H1 (cell line): ENCODE data around the gene CACNA1C. TPM values are rescaled to one million over a fixed set of nuclear protein-coding genes. Genes with fewer than 3 reads are reported as not detected.

Experiments
- CTCF ChIA-PET: fragments of 300-600 bp; sonication (Branson Sonifier 250); formaldehyde crosslinking; loops from one replicate; lab custom pipeline; 2021; ENCODE audit not compliant: partially characterized antibody; lab: Charles Lee
- POLR2A ChIA-PET: fragments of 300-600 bp; sonication (Branson Sonifier 250); formaldehyde crosslinking; loops from one replicate; lab custom pipeline; 2021; ENCODE audit warnings: inconsistent platforms; ENCODE audit not compliant: partially characterized antibody; lab: Charles Lee
- DNase-seq, 2 experiments: peaks; one replicate each; pipeline versions ENCODE4 v3.0.0 to v3.0.0-alpha.2; 2010 to 2022; ENCODE audit warnings: low spot score in 2 of 2, low read depth in 1 of 2, mixed read lengths in 1 of 2
- FAIRE-seq: peaks from 2 replicates; lab custom pipeline; 2011; peaks lifted over from hg19 to GRCh38; lab: Jason Lieb, UNC
- H2AFZ ChIP-seq: 2 replicates; pipeline ENCODE4 v1.8.1; 2012; ENCODE audit warnings: low read length, inconsistent platforms
- H2AK5ac ChIP-seq: 2 replicates; pipeline ENCODE4 v1.6.1; 2013; ENCODE audit warnings: low read depth, low read length
- H2BK120ac ChIP-seq: replicated peaks from 2 replicates; pipeline ENCODE3; 2013; ENCODE audit warnings: low read depth, low read length, inconsistent platforms
- H2BK12ac ChIP-seq: 2 replicates; pipeline ENCODE4 v1.6.1; 2013; ENCODE audit warnings: low read depth, low read length
- H2BK15ac ChIP-seq: 2 replicates; pipeline ENCODE4 v1.6.1; 2013; ENCODE audit warnings: low read length
- H2BK20ac ChIP-seq: 2 replicates; pipeline ENCODE4 v1.6.1; 2013; ENCODE audit warnings: low read length
- H2BK5ac ChIP-seq: 2 replicates; pipeline ENCODE4 v1.6.1; 2013; ENCODE audit warnings: low read depth, low read length
- H3K14ac ChIP-seq: 2 replicates; pipeline ENCODE4 v1.6.1; 2013; ENCODE audit warnings: inconsistent platforms; ENCODE audit not compliant: insufficient read length
- H3K18ac ChIP-seq: 2 replicates; pipeline ENCODE4 v1.6.1; 2013; ENCODE audit warnings: low read length; ENCODE audit errors: extremely low read depth
- H3K23ac ChIP-seq: 2 replicates; pipeline ENCODE4 v1.6.1; 2013; ENCODE audit warnings: inconsistent platforms; ENCODE audit not compliant: insufficient read length
- H3K23me2 ChIP-seq: 2 replicates; pipeline ENCODE4 v1.6.1; 2013; ENCODE audit warnings: low read depth, low read length
- H3K27ac ChIP-seq: 2 replicates; pipeline ENCODE4 v1.6.1; 2011; ENCODE audit warnings: low read depth, low read length, inconsistent platforms
- H3K27me3 ChIP-seq, 4 experiments: replicated peaks in 1 of 4; 1 replicate in 1 of 4; 2 replicates in 3 of 4; pipeline versions ENCODE4 v1.6.1 to v1.8.1; 2011 to 2013; ENCODE audit warnings: low read length in 3 of 4, mild to moderate bottlenecking in 3 of 4, inconsistent platforms in 2 of 4, mixed read lengths in 2 of 4, moderate library complexity in 1 of 4; ENCODE audit not compliant: control insufficient read depth in 3 of 4, insufficient read depth in 3 of 4; ENCODE audit errors: extremely low read depth in 1 of 4
- H3K36me3 ChIP-seq, 4 experiments: 2 replicates each; pipeline versions ENCODE4 v1.6.1 to v1.8.1; 2011 to 2013; ENCODE audit warnings: mild to moderate bottlenecking in 4 of 4, low read length in 3 of 4, moderate library complexity in 2 of 4, control low read depth in 1 of 4, inconsistent platforms in 1 of 4; ENCODE audit not compliant: insufficient read depth in 4 of 4, control insufficient read depth in 2 of 4
- H3K4ac ChIP-seq: replicated peaks from 2 replicates; pipeline ENCODE3; 2013; ENCODE audit warnings: low read length, low read depth, mixed read lengths, inconsistent platforms; ENCODE audit not compliant: insufficient read length
- H3K4me1 ChIP-seq, 4 experiments: replicated peaks in 1 of 4; 1 replicate in 1 of 4; 2 replicates in 3 of 4; pipeline versions ENCODE4 v1.6.1 to v1.8.1; 2011 to 2013; ENCODE audit warnings: low read length in 3 of 4, inconsistent platforms in 2 of 4, mixed read lengths in 1 of 4; ENCODE audit not compliant: insufficient read depth in 4 of 4, control insufficient read depth in 3 of 4
- H3K4me2 ChIP-seq, 2 experiments: 2 replicates each; pipeline versions ENCODE4 v1.6.1 to v1.8.1; 2011 to 2013; ENCODE audit warnings: low read depth in 2 of 2, low read length in 2 of 2, control low read depth in 1 of 2, inconsistent platforms in 1 of 2, mild to moderate bottlenecking in 1 of 2; ENCODE audit not compliant: insufficient read depth in 1 of 2
- H3K4me3 ChIP-seq, 4 experiments: fragments of 200-600, 300-600 bp in 1 of 4; sonication (generic), shearing (Covaris generic), sonication (Bioruptor Twin) in 1 of 4; 2 replicates each; pipeline versions ENCODE4 v1.5.1 to v1.8.1; 2011 to 2016; ENCODE audit warnings: low read length in 4 of 4, low read depth in 3 of 4, control low read depth in 2 of 4, inconsistent platforms in 2 of 4, mild to moderate bottlenecking in 2 of 4, mixed read lengths in 1 of 4, moderate library complexity in 1 of 4; ENCODE audit not compliant: insufficient read depth in 2 of 4; ENCODE audit errors: extremely low read depth in 1 of 4
- H3K56ac ChIP-seq: replicated peaks from 2 replicates; pipeline ENCODE3; 2013; ENCODE audit warnings: low read depth, mild to moderate bottlenecking, mixed read lengths, low read length, inconsistent platforms; ENCODE audit not compliant: insufficient read length
- H3K79me1 ChIP-seq: 2 replicates; pipeline ENCODE4 v1.6.1; 2013; ENCODE audit warnings: low read depth, low read length, control low read depth
- H3K79me2 ChIP-seq, 2 experiments: 2 replicates each; pipeline versions ENCODE4 v1.6.1 to v1.8.1; 2012 to 2013; ENCODE audit warnings: low read length in 2 of 2, mild to moderate bottlenecking in 2 of 2, inconsistent platforms in 1 of 2; ENCODE audit not compliant: insufficient read depth in 2 of 2, control insufficient read depth in 1 of 2
- H3K9ac ChIP-seq, 4 experiments: replicated peaks in 1 of 4; 1 replicate in 1 of 4; 2 replicates in 3 of 4; pipeline versions ENCODE4 v1.6.1 to v1.8.1; 2011 to 2013; ENCODE audit warnings: low read depth in 3 of 4, low read length in 3 of 4, control low read depth in 2 of 4, mild to moderate bottlenecking in 2 of 4, moderate library complexity in 2 of 4, inconsistent platforms in 1 of 4; ENCODE audit errors: extremely low read depth in 1 of 4
- H3K9me3 ChIP-seq, 2 experiments: 2 replicates each; pipeline versions ENCODE4 v1.6.1 to v1.8.1; 2012 to 2013; ENCODE audit warnings: mild to moderate bottlenecking in 2 of 2, moderate library complexity in 2 of 2, control low read depth in 1 of 2, inconsistent platforms in 1 of 2, low read depth in 1 of 2, low read length in 1 of 2, mixed read lengths in 1 of 2; ENCODE audit not compliant: insufficient read depth in 2 of 2
- H4K20me1 ChIP-seq, 2 experiments: replicated peaks in 1 of 2; 2 replicates each; pipeline versions ENCODE3 to v1.8.1; 2011 to 2013; ENCODE audit warnings: inconsistent platforms in 2 of 2, low read length in 2 of 2, mild to moderate bottlenecking in 1 of 2; ENCODE audit not compliant: insufficient read depth in 2 of 2, control insufficient read depth in 1 of 2
- H4K5ac ChIP-seq: 2 replicates; pipeline ENCODE4 v1.6.1; 2013; ENCODE audit warnings: low read length, low read depth, mixed read lengths, inconsistent platforms; ENCODE audit not compliant: insufficient read length
- H4K8ac ChIP-seq: 2 replicates; pipeline ENCODE4 v1.8.0; 2013; ENCODE audit warnings: mild to moderate bottlenecking, moderate library complexity, low read length, inconsistent platforms; ENCODE audit not compliant: insufficient read depth; ENCODE audit errors: extremely low read depth
- H4K91ac ChIP-seq: replicated peaks from 2 replicates; pipeline ENCODE3; 2013; ENCODE audit warnings: low read length, mixed read lengths, inconsistent platforms; ENCODE audit not compliant: insufficient read length
- CBX8 ChIP-seq: fragments of 300-800, 300-1000 bp; sonication (generic); IDR thresholded peaks from 2 replicates; pipeline ENCODE4 v1.7.1; 2016; ENCODE audit warnings: low read depth, low read length, borderline replicate concordance
- EGR1 ChIP-seq: IDR thresholded peaks from 2 replicates; pipeline ENCODE4 v1.6.1; 2011; ENCODE audit warnings: low read depth, low read length, borderline replicate concordance
- EP300 ChIP-seq, 2 experiments: IDR thresholded peaks; 1 replicate in 1 of 2; 2 replicates in 1 of 2; pipeline ENCODE4 v1.6.1; 2011 to 2012; ENCODE audit warnings: low read depth in 2 of 2, low read length in 2 of 2, mild to moderate bottlenecking in 2 of 2, borderline replicate concordance in 1 of 2, inconsistent platforms in 1 of 2, moderate library complexity in 1 of 2
- POU5F1 ChIP-seq: IDR thresholded peaks from 2 replicates; pipeline ENCODE4 v1.6.1; 2011; ENCODE audit warnings: low read depth, mild to moderate bottlenecking, low read length, moderate library complexity
- polyA plus RNA-seq, 7 experiments: library from polyadenylated mRNA; depleted of rRNA in 3 of 7; stranded (reverse) in 5 of 7; unstranded in 2 of 7; fragments of >200 nt in 5 of 7; fragments of 200-250 nt in 2 of 7; gene quantifications; 1 replicate in 5 of 7; 2 replicates in 1 of 7; 4 replicates in 1 of 7; pipeline versions ENCODE4 v1.2.1 to v1.2.3, GENCODE V29; 2011 to 2013; ENCODE audit warnings: missing spikeins in 2 of 7, mixed read lengths in 2 of 7
- total RNA-seq: library from RNA; stranded (reverse); fragmentation: NEBNext Ultra II Directional; extraction: Animal tissue kit (Norgen Biotek cat#: 25700); gene quantifications from 2 replicates; pipeline ENCODE4 v1.2.1, GENCODE V29; 2021

Gene CACNA1C
- total and polyA plus RNA-seq, 2 of the 8 experiments (the other 6 are each of a cell fraction or from before 2014, with no cell fraction given): 1.3 TPM

DNA sequence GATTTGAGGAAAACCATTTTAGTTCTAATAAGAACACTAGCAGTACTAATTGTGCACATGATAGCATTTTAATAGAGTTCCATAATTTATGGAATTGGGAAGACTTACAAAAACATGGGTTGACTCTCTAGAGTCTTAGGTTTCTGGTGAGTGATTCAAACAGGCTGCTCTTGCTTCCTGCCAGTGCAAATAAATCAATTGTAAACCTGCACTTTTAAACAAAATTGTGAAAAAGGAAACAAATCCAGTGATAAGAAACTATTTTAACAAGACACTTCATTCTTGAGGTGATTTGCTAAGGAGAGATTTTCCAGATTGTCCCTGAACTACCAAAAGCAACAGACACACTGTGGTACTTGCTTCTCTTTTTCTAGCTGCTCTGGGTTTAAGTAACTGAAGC, 112.2 kb downstream of the CACNA1C start:
- H4K20me1 ChIP-seq: no peaks in the 10 kb centered on the region
- TF ChIP-seq CBX8: no peak
- no peak for TF ChIP-seq EGR1
- TF ChIP-seq EP300 (IDR thresholded peaks at IDR 0.05; ENCODE audit: borderline replicate concordance in 1 of 2, low read depth in 2 of 2, low read length in 2 of 2): no peak
- TF ChIP-seq POU5F1: no peak

More for the DNA sequence above, 112.2 kb downstream of the CACNA1C start:
- Histone ChIP-seq H3K79me2 (no peaks in the 10 kb centered on the region), H2BK12ac (no peak overlapping the region), H3K27me3 (no peaks in the 10 kb centered on the region; a peak in 1 of 7 replicates), H3K56ac (no peak overlapping the region), H3K27ac (no peak overlapping the region), H2BK5ac (no peak overlapping the region), H2AFZ (no peak overlapping the region), H2BK120ac (no peak overlapping the region), H3K79me1 (no peaks in the 10 kb centered on the region), H4K8ac (no peak overlapping the region), H2BK15ac (no peak overlapping the region), H3K23ac (no peak overlapping the region), H3K18ac (no peak overlapping the region), H3K4me2 (no peak overlapping the region), H2AK5ac (no peak overlapping the region), H4K5ac (no peak overlapping the region), H3K4me3 (no peak overlapping the region), H2BK20ac (no peak overlapping the region), H3K9me3 (no peaks in the 10 kb centered on the region; a peak in 1 of 4 replicates), H3K9ac (no peak overlapping the region), H3K36me3 (no peaks in the 10 kb centered on the region), H3K23me2 (no peaks in the 10 kb centered on the region), H3K14ac (no peak overlapping the region), H3K4me1 (no peaks in the 10 kb centered on the region), H4K91ac (no peak overlapping the region), H3K4ac (no peak overlapping the region)
- POLR2A ChIA-PET: no interaction called here
- DNase-seq (no peak), FAIRE-seq (no peak)
- CTCF ChIA-PET: interaction anchor here (1.7 kb wide), 1 partner anchor 19 kb away, joined by 7 read pairs; no protein-coding TSS in a partner anchor
